ACHN (cell line): ENCODE measurements around the gene POLR2J3.
A peak's percentile ranks its signal among the peaks of the same experiment; 100 is the strongest.
"Not testable (repeated sequence)": the region's sequence is repeated elsewhere in the genome, so short reads cannot be mapped to it uniquely, and the experiment has no call there.

Source experiments
- DNase-seq: peaks from one replicate; pipeline ENCODE4 v3.0.0-alpha.2; 2015
- in situ Hi-C: cut with HindIII; loops from 2 replicates; pipeline ENCODE4 v1.10.0; 2017; ENCODE audit warnings: low sequenced_read_pairs, low pct_ligation_motif_present, low pct_unique_long_range_greater_than_20kb

The POLR2J3 gene

DNA sequence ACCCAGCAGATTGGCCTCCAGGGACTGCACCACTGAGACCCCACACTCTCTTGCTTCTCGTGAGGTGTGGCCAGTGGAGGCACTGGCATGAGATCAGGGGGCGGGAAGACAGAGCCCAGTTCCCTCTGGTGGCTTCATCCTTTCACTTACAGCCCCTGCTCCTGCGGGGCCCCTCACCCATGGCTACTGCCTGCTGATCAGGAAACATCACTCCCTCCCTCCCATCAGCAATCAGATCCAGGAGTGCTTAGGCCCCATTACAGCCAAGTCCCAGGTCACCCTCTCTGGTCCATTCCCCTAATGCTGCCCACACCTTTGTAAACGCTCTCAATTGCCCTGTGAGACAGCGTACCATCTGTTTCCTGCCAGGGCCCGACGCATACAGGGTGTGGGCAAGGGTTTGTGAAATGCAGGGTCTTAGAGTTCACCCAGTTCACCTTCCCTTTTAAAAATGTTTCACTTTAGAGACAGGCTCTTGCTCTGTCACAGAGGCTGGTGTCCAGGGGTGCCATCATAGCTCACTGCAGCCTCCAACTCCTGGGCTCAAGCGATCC lies 37.2 kb downstream of the POLR2J3 start:
- DNase-seq, in situ Hi-C loops: not testable (repeated sequence)

DNA sequence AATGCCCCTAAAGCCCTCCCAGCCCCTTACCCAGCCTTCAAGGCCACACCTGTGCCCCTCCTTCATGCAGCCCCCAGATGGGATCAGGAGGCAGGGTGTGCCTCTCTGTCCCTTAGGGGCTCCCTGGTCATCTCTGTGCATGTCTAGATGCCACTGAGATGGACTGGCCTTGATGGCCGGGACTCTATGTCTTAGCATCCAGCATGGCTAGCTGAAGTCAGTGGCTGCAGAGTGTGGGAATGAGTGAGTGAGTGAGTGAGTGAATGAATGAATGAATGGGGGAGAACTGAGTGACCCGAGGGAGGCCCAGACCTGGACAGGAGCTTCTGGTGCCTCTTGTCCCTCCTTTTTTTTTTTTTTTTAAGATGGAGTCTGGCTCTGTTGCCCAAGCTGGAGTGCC lies 40.3 kb downstream of the POLR2J3 start:
- DNase-seq, in situ Hi-C loops: not testable (repeated sequence)

DNA sequence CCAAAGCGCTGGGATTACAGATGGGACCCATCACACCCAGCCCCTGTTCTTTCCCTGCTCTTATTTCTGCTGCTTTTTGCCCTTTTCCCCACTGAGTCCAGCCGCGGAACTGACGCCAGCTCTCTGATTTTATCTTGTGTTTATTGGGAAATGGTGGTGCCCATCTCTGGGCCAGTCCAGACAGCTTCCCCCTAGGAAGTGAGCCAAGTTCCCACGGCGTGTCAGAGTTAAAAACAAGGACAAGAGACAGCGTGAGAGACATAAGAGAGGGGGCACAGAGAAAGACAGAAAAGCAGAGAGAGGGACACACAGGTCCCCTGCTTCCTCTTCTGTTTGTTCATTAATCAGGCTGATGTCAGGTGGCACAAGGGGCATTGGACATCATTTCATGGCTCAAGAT lies 40.8 kb downstream of the POLR2J3 start:
- DNase-seq, in situ Hi-C loops: not testable (repeated sequence)

DNA sequence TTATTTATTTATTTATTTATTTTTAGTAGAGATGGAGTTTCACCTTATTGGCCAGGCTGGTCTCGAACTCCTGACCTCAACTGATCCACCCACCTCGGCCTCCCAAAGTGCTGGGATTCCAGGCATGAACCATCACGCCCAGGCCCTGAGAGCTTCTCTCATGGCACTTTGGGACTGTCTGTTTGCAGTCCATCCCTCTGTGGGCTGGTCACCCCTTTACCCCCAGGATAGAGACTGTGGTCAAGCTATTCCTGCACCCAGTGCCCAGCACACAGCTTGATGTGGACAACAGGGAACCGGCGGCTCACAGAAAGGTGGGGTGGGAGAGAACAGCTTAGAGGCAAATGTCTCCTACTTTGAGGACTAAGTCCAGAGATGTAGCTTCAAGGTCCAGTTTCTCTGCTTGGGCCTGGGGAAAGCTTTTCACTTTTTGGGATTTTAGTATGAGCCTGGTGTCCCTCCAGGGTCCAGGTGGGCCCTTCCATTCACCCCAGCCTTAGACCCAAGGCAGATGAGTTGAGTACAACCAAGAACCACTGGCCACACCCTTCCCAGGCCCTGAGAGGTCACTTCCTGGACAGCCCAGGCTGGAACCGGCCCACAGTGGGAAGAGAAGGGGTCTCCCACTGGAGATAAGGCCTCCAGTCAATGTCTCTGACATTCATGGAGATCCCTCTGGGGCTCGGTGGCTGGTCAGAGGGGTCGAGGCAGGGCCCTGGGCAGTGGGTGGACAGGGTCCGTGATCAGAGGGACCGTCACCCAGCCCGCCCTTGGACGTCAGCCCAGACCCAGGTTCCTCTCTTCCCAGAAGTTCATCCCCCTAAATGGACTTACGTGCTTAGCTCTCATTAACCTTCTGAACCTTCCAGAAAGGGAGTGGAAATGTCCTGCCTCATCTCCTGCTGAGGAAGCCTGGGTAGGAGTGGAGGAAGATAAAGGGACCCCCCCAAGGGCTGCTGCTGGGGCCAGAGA lies 44.3 kb downstream of the POLR2J3 start:
- not testable (repeated sequence) for DNase-seq

GRCh38 chr7:102527182-102527581 lies 45.2 kb downstream of the POLR2J3 start:
- in situ Hi-C loops, DNase-seq: not testable (repeated sequence)

More for the DNA sequence above, 44.3 kb downstream of the POLR2J3 start:
- in situ Hi-C loops: not testable (repeated sequence)

GRCh38 chr7:102524803-102525202 lies 47.6 kb downstream of the POLR2J3 start:
- in situ Hi-C loops: not testable (repeated sequence)

DNA sequence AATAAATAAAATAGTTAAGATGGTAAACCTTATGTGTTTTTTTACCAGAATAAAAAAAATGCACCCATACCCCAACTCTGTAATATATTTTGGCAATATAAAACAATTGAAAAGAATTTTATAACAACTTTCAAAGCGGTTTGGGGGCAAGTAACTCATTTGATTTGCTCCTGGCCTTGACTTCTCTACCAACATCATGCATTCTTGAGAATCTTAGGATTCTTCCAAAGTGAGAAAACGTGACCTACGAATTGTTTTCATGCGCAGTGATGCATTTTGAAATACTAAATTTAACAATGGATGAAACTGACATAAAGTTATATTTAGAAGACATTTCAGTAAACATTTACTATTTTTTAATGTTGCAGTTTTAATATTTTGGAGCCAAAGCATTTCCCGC lies 51.6 kb downstream of the POLR2J3 start:
- in situ Hi-C loops, DNase-seq: not testable (repeated sequence)

More at GRCh38 chr7:102524803-102525202, 47.6 kb downstream of the POLR2J3 start:
- not testable (repeated sequence) for DNase-seq

DNA sequence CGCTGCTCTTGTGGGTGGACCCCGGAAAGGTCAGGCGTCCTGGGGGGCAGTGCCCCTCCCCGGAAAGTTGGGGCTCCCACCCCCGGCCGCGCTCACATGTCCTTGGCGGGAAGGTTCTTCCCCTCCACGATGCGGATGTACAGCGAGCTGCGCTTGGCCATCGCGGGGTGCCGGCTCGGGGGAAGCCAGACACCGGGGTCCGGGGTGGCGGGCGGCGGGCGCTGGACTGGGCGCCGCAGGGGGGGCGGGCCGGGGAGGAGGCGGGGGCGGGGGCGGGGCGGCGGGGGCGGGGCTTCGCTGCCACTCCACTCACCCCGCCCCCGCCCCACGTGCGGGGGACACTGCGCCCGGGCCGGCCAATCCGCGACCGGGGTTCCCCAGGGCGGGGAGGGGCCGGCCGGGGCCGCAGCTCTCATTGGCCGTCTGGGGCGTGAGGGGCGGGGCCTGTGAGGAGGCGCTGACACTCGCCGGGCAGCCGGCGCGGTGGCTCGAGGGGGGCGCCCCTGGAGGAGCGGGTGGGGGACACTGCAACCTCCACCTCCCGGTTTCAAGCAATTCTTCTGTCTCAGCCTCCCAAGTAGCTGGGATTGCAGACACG lies 54.7 kb downstream of the POLR2J3 start, which contains the start of gene RASA4B:
Gene RASA4B, minus strand, starts transcription at position 228 of the 598 bp plus-strand sequence. Its CDS starts 67 bp downstream, at position 161.
- DNase-seq: peak; percentile 18
- in situ Hi-C loops: not testable (repeated sequence)
